Subcutaneous abdominal adipose tissue (tissue), 5 donors: Measurements from ENCODE around the gene HOXB4.

Source experiments
- H3K27ac ChIP-seq: one replicate; pipeline ENCODE4 v1.7.0; 2013; ENCODE audit warnings: low read depth, mild to moderate bottlenecking, inconsistent platforms, low read length, moderate library complexity
- H3K27me3 ChIP-seq, 5 donors: one replicate each; pipeline ENCODE4 v1.7.0; 2013; ENCODE audit warnings: low read length in 5 of 5, inconsistent platforms in 1 of 5; ENCODE audit not compliant: control insufficient read depth in 5 of 5, insufficient read depth in 4 of 5
- H3K36me3 ChIP-seq, 5 donors: one replicate each; pipeline ENCODE4 v1.7.0; 2013; ENCODE audit warnings: low read length in 5 of 5; ENCODE audit not compliant: control insufficient read depth in 5 of 5, insufficient read depth in 5 of 5
- H3K4me1 ChIP-seq, 5 donors: one replicate each; pipeline ENCODE4 v1.7.0; 2013; ENCODE audit warnings: low read length in 5 of 5, mild to moderate bottlenecking in 3 of 5, moderate library complexity in 1 of 5; ENCODE audit not compliant: control insufficient read depth in 5 of 5, insufficient read depth in 5 of 5
- H3K4me3 ChIP-seq, 5 donors: one replicate each; pipeline ENCODE4 v1.7.0; 2013; ENCODE audit warnings: low read length in 5 of 5, low read depth in 1 of 5
- H3K9ac ChIP-seq, 5 donors: one replicate each; pipeline ENCODE4 v1.7.0; 2013; ENCODE audit warnings: low read length in 5 of 5, mild to moderate bottlenecking in 4 of 5, moderate library complexity in 3 of 5
- H3K9me3 ChIP-seq, 5 donors: one replicate each; pipeline ENCODE4 v1.7.0; 2013; ENCODE audit warnings: low read length in 5 of 5; ENCODE audit not compliant: control insufficient read depth in 5 of 5
- donor health status: healthy.
- donor health status: healthy.
- donor health status: healthy.
- donor health status: healthy.
- donor health status: healthy.

HOXB4 gene

DNA sequence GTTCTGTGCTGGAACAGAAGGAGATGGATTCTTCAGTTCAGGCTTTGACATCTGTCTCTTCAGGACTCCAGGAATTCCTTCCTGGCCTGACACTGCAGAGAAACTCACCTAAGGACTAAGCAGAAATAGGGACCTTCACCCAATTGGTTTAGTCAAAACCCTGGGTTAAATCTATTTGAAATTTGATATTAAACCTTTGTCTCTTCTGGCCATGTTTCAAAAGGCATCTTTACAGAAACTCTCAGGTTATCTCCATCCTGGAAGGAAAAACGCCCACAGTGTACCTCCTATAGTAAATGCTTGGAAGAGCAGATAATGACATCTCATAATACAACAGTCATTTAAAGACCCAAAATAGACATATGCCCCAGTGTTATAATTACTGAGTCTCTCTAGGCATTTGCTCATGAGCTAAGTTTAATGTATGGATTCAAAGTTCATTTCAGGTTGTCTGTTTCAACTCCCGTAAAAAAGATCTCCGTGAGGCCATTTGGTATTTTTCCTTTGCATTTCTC lies 5.6 kb upstream of the HOXB4 start:
- H3K27me3 ChIP-seq, result peaks cover 0 to 2% (median 0%) of the 10 kb centered on the region in 5 donors
- H3K27ac ChIP-seq, result peak overlapping the region; percentile 93
- no peak overlapping the region for H3K4me3 ChIP-seq

DNA sequence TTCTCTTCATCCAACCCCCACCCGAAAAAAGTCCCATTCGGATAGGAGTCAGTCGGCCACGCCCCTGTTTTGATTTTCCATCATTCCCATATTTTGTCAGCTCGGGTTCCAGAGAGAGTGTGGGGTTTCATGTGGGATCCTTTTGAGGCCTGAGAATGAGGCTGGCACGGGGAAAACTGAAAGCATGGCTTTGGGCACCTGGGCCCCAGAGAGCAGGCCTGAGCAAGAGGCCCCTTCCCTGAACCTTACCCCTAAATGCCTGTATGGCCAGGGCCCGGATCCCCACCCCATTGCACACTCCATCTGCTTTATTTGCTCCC lies 4.6 kb upstream of the HOXB4 start:
- no peaks in the 10 kb centered on the region for H3K36me3 ChIP-seq
- peaks cover 17 to 91% (median 78%) of the 10 kb centered on the region in 5 donors for H3K4me1 ChIP-seq
- peak overlapping the region in 4 of 5 donors; percentile 71 to 83 (median 80) for H3K9ac ChIP-seq
- peak overlapping the region; percentile 64 to 91 (median 78) for H3K4me3 ChIP-seq
- peaks cover 0 to 2% (median 0%) of the 10 kb centered on the region in 5 donors for H3K27me3 ChIP-seq
- H3K9me3 ChIP-seq, result no peaks in the 10 kb centered on the region
- peak overlapping the region; percentile 93 for H3K27ac ChIP-seq

More for the DNA sequence above, 5.6 kb upstream of the HOXB4 start:
- Histone ChIP-seq H3K4me1 (peaks cover 18 to 97% (median 85%) of the 10 kb centered on the region in 5 donors), H3K9me3 (no peaks in the 10 kb centered on the region), H3K9ac (no peak overlapping the region), H3K36me3 (no peaks in the 10 kb centered on the region)

DNA sequence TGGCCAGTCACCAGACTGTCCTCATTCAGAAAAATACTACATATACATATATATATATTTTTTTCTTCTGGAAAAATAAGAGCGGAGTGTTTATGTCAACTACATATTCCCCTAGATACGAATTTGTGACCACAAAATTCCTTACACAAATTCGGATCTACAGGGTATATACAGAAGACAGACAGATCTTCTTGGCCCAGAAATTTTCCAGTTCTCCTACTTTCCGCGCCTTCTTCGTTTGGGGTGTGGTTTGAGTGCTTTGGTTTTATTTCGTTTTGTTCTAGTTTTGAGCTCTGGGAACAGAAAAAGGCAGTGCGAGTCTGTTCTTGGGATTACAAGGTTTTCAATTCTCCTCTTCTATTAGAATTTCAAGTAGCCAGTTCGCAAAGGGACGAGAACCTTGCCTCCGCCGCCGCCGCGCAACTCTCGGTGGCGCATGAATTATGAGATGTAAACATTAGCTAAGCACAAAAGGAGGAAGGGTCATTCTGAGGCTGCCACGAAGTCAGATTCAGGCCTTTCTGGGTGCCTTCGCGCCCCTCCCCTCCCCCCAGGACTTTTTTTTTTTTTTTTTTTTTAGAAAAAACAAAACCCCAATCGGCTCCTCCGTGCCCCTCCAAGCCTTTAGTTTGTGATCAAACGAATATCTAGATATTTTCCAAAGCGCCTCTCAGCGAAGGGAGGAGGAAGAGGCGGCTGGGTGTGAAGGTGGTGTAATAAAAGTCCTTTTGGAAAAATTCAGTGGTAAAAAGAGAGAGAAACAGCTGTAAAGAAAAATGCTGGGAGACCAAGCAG lies 1.8 kb upstream of the HOXB4 start:
- Histone ChIP-seq H3K9ac (peak overlapping the region in 4 of 5 donors; percentile 71 to 88 (median 80)), H3K9me3 (no peaks in the 10 kb centered on the region), H3K27ac (peak overlapping the region; percentile 93), H3K4me3 (peak overlapping the region in 3 of 5 donors; percentile 66 to 83 (median 75)), H3K36me3 (peaks cover 0 to 2% (median 0%) of the 10 kb centered on the region in 5 donors), H3K27me3 (peaks cover 0 to 2% (median 0%) of the 10 kb centered on the region in 5 donors), H3K4me1 (peaks cover 13 to 89% (median 78%) of the 10 kb centered on the region in 5 donors)

DNA sequence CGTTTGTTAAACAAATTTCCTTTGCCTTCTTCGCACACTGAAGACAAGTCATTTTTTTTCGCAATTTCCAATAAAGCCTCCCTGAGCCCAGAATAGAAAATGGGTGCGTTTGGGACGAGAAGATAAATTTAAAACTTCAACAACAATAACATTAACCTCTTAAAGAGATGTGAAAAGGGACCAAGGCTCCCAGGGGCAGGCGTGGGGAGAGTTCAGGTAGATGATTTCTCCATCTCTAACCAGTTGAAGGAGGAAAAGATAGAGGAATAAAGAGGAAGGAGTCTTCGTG lies 1.3 kb upstream of the HOXB4 start:
- Histone ChIP-seq H3K9me3 (no peaks in the 10 kb centered on the region), H3K4me1 (peaks cover 13 to 89% (median 78%) of the 10 kb centered on the region in 5 donors), H3K27me3 (peaks cover 0 to 2% (median 0%) of the 10 kb centered on the region in 5 donors), H3K36me3 (peaks cover 0 to 2% (median 0%) of the 10 kb centered on the region in 5 donors), H3K4me3 (peak overlapping the region in 4 of 5 donors; percentile 77 to 88 (median 80)), H3K9ac (peak overlapping the region; percentile 21 to 90 (median 71)), H3K27ac (peak overlapping the region; percentile 93)

DNA sequence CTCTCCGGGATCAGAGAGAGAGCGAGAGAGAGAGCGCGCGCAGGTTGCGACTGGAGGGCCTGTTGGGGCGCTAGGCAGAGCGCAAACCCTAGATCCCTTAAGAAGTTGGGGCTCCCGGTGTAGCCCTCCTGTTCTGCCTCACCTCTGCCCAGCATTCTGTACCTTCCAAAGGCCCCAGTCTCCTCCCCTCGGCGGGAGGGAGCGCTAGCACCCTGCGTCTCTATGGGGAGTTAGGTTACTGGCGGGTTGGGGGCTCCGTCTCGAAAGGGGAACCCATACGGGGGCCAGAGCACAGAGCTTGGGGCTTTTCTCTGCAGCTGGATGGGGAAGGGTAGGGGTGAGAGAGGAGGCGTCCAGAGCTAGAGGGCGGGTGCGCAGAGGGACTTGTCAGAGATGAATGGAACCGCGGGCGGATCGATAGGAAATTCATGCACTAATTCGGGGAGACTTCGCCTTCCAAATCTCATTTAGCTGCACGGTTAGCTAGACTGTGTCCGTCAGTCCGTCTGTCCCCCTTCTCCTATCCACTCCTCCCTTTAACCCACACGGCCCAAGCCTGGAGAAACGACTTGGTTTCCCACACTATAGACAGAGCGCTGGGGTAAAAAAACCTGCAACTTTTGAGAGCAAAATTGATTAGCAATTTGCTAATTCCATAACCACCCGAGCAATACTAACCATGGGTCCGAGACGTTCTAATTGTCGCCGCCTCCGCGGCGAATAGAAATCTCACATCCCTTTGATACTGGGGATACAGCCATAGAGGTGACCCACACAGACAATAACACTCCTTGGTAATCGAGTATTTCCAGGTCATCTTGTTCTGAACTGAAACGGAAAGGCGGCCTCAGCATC lies 693 bp upstream of the HOXB4 start:
- no peaks in the 10 kb centered on the region for H3K9me3 ChIP-seq
- H3K36me3 ChIP-seq, result peaks cover 0 to 2% (median 0%) of the 10 kb centered on the region in 5 donors
- H3K4me3 ChIP-seq, result peak overlapping the region; percentile 70 to 88 (median 77)
- peaks cover 13 to 84% (median 77%) of the 10 kb centered on the region in 5 donors for H3K4me1 ChIP-seq
- peak overlapping the region; percentile 93 for H3K27ac ChIP-seq
- peaks cover 0 to 2% (median 0%) of the 10 kb centered on the region in 5 donors for H3K27me3 ChIP-seq
- peak overlapping the region; percentile 44 to 90 (median 84) for H3K9ac ChIP-seq

DNA sequence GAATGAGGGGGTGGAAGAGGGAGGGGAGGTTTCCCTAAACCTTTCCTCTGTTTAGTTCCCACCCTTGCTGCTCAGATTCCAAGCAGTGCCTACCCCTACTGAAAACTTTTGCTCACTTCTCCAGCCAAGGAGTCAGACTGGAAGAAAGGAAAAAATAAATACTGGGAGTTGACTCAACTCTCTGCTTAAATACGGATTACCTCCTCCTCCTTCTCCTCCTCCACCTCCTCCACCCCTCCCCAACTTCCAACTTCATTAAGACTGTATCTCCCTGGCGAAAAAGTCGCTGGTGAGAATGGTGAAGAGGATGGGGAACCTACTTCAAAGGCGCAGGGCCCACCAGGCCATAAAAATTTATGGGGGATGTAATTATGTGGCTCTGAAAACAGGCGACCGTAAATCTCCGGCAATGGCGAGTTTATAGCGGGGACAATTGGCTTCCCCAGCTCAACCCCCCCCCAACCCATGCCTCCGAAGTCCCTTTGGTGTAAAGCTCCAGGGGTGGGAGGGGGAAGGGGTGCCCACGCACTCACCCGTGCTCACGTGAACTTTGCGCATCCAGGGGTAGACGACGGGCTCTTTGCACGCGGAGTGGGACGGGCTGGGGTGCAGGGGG lies 712 bp downstream of the HOXB4 start:
- no peaks in the 10 kb centered on the region for H3K27me3 ChIP-seq
- peak overlapping the region; percentile 66 to 82 (median 69) for H3K4me3 ChIP-seq
- H3K27ac ChIP-seq, result peak overlapping the region; percentile 88

DNA sequence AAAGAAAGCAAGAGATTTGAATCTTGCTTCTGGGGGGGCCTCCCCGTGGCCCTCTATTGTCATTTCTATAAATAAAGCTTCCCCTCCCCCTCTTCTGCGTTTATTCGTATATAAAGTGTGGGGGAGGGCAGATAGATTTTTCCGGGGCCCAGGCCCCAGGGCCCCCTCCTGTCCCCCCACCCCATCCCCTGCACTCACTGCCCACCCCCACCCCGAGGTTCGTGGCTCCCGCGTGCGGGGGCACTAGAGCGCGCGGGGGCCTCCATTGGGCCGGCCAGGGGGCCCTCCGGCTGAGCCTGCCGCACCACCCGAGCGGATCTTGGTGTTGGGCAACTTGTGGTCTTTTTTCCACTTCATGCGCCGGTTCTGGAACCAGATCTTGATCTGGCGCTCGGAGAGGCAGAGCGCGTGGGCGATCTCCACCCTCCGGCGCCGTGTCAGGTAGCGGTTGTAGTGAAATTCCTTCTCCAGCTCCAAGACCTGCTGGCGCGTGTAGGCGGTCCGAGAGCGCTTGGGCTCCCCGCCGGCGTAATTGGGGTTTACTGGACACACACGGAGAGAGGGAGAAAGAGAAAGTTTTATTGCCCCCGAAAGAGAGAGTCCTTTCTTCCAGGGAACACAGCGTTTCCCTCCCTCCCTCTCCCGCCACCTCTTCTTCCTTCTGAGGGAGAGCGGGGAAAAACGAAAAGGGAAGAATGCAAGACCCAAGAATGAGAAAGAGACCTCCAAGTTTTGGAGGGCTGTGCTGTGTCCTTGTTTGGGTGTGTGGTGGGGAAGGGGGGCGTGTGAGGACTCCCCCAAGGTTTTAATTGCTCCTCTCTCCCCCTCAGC lies 1.5 kb downstream of the HOXB4 start:
- peak overlapping the region; percentile 20 to 79 (median 75) for H3K9ac ChIP-seq
- peaks cover 0 to 6% (median 0%) of the 10 kb centered on the region in 5 donors for H3K36me3 ChIP-seq
- H3K4me3 ChIP-seq, result peak overlapping the region; percentile 66 to 82 (median 69)
- no peaks in the 10 kb centered on the region for H3K9me3 ChIP-seq
- no peaks in the 10 kb centered on the region for H3K27me3 ChIP-seq
- peak overlapping the region; percentile 88 for H3K27ac ChIP-seq
- H3K4me1 ChIP-seq, result peaks cover 13 to 86% (median 82%) of the 10 kb centered on the region in 5 donors

More for the DNA sequence above, 712 bp downstream of the HOXB4 start:
- Histone ChIP-seq H3K9ac (peak overlapping the region; percentile 58 to 79 (median 75)), H3K36me3 (peaks cover 0 to 6% (median 0%) of the 10 kb centered on the region in 5 donors), H3K9me3 (no peaks in the 10 kb centered on the region), H3K4me1 (peaks cover 11 to 85% (median 82%) of the 10 kb centered on the region in 5 donors)

DNA sequence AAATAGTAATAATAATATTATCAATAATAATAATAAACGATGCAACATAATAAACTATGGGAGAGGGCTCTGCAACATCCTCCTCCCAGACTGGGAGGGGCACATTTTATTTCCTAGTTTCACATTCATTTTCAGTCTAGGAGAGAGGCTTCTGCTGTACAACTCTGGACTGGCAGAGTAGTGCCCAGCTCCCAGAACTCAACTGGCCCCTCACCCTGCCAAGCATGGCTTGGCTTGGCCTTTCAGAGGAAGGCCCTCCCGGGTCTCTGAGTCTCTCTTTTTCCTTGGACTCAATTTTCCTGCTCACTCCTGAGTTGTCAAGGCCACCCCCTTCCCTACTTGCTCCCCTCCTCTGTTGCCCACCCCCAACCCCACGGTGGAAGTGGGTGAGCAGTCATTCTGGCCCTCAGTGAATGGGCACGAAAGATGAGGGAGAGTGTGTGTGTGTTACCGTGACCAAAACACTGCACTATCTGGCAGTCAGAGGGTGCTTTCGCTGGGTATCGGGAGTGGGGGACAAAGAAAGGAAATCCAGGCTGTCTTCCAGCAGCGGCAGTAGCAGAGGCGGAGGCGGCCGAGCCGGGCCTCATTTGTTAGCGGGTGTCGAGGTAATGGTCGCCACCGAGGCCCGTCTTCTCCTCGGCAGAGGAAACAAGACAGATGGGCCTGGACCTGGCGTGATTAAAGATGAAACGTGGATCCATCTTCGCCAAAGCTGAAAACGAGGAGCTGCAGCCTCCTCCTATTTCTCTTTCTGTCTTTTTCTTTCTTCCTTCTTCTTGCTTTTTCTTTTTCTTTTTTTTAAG lies 2.3 kb downstream of the HOXB4 start:
- H3K27ac ChIP-seq, result peak overlapping the region; percentile 91
- no peaks in the 10 kb centered on the region for H3K9me3 ChIP-seq
- H3K4me3 ChIP-seq, result peak overlapping the region; percentile 31 to 61 (median 44)
- H3K4me1 ChIP-seq, result peaks cover 9 to 86% (median 82%) of the 10 kb centered on the region in 5 donors
- H3K36me3 ChIP-seq, result peaks cover 0 to 6% (median 0%) of the 10 kb centered on the region in 5 donors
- H3K9ac ChIP-seq, result peak overlapping the region in 3 of 5 donors; percentile 67 to 68 (median 68)
- no peaks in the 10 kb centered on the region for H3K27me3 ChIP-seq
